Neuronal stem cell (in vitro differentiated cells): ENCODE measurements around the gene DTNBP1.

Experiments
- DNase-seq: peaks from one replicate; pipeline ENCODE4 v3.0.0-alpha.2; 2013; ENCODE audit warnings: low spot score
- H2AFZ ChIP-seq: one replicate; pipeline ENCODE4 v1.6.1; 2013; ENCODE audit warnings: mild to moderate bottlenecking, low read length, inconsistent platforms
- H2AK5ac ChIP-seq: 2 replicates; pipeline ENCODE4 v1.6.1; 2013; ENCODE audit warnings: low read depth, mild to moderate bottlenecking, inconsistent platforms, low read length, moderate library complexity, mixed read lengths
- H2BK120ac ChIP-seq: 2 replicates; pipeline ENCODE4 v1.6.1; 2013; ENCODE audit warnings: low read depth, mild to moderate bottlenecking, inconsistent platforms, low read length, moderate library complexity, mixed read lengths
- H2BK12ac ChIP-seq: one replicate; pipeline ENCODE4 v1.6.1; 2013; ENCODE audit warnings: low read length, inconsistent platforms
- H2BK15ac ChIP-seq: 2 replicates; pipeline ENCODE4 v1.6.1; 2013; ENCODE audit warnings: mild to moderate bottlenecking, low read length, inconsistent platforms, mixed read lengths
- H2BK5ac ChIP-seq: one replicate; pipeline ENCODE4 v1.6.1; 2013; ENCODE audit warnings: inconsistent platforms, mild to moderate bottlenecking, low read length, moderate library complexity
- H3K14ac ChIP-seq: one replicate; pipeline ENCODE4 v1.6.1; 2013; ENCODE audit warnings: low read length, inconsistent platforms
- H3K18ac ChIP-seq: 2 replicates; pipeline ENCODE4 v1.6.1; 2013; ENCODE audit warnings: low read length, inconsistent platforms
- H3K23ac ChIP-seq: 2 replicates; pipeline ENCODE4 v1.6.1; 2013; ENCODE audit warnings: low read depth, mild to moderate bottlenecking, mixed read lengths, low read length, inconsistent platforms; ENCODE audit not compliant: poor library complexity
- H3K27ac ChIP-seq: replicated peaks from 3 replicates; pipeline ENCODE4 v1.5.1; 2013; ENCODE audit warnings: low read length, inconsistent platforms
- H3K27me3 ChIP-seq, 3 experiments: 2 replicates each; pipeline ENCODE4 v1.6.1; 2013; ENCODE audit warnings: low read length in 3 of 3, mild to moderate bottlenecking in 2 of 3, inconsistent platforms in 1 of 3, low read depth in 1 of 3, mixed read lengths in 1 of 3, moderate library complexity in 1 of 3; ENCODE audit not compliant: control insufficient read depth in 3 of 3, insufficient read depth in 3 of 3
- H3K36me3 ChIP-seq, 2 donors: replicated peaks in 1 of 2; 2 replicates each; pipeline ENCODE4 v1.6.1; 2013; ENCODE audit warnings: low read length in 2 of 2; ENCODE audit not compliant: control insufficient read depth in 2 of 2, insufficient read depth in 2 of 2
- H3K4ac ChIP-seq: 2 replicates; pipeline ENCODE4 v1.6.1; 2013; ENCODE audit warnings: inconsistent platforms, mild to moderate bottlenecking, low read length, moderate library complexity
- H3K4me1 ChIP-seq, 2 donors: 1 replicate in 1 of 2; 2 replicates in 1 of 2; pipeline ENCODE4 v1.6.1; 2013; ENCODE audit warnings: low read length in 2 of 2, low read depth in 1 of 2; ENCODE audit not compliant: control insufficient read depth in 2 of 2, insufficient read depth in 1 of 2
- H3K4me2 ChIP-seq: one replicate; pipeline ENCODE4 v1.6.1; 2013; ENCODE audit warnings: mild to moderate bottlenecking, low read length, inconsistent platforms; ENCODE audit not compliant: insufficient read depth, poor library complexity, severe bottlenecking
- H3K4me3 ChIP-seq, 2 donors: 2 replicates each; pipeline ENCODE4 v1.5.1; 2013; ENCODE audit warnings: low read length in 2 of 2, mild to moderate bottlenecking in 2 of 2, inconsistent platforms in 1 of 2, moderate library complexity in 1 of 2
- H3K79me1 ChIP-seq: one replicate; pipeline ENCODE4 v1.6.1; 2013; ENCODE audit warnings: low read depth, mild to moderate bottlenecking, inconsistent platforms, low read length, moderate library complexity
- H3K9ac ChIP-seq: one replicate; pipeline ENCODE4 v1.6.1; 2013; ENCODE audit warnings: mild to moderate bottlenecking, low read depth, low read length, inconsistent platforms; ENCODE audit not compliant: poor library complexity
- H3K9me3 ChIP-seq, 2 donors: replicated peaks in 1 of 2; 2 replicates each; pipeline versions ENCODE3 to v1.6.1; 2013; ENCODE audit warnings: low read length in 2 of 2, mild to moderate bottlenecking in 2 of 2, inconsistent platforms in 1 of 2, low read depth in 1 of 2, mixed read lengths in 1 of 2, moderate library complexity in 1 of 2; ENCODE audit not compliant: control insufficient read depth in 2 of 2, insufficient read depth in 1 of 2
- H4K8ac ChIP-seq: one replicate; pipeline ENCODE4 v1.6.1; 2013; ENCODE audit warnings: low read depth, mild to moderate bottlenecking, inconsistent platforms, low read length, moderate library complexity
- H4K91ac ChIP-seq: one replicate; pipeline ENCODE4 v1.6.1; 2013; ENCODE audit warnings: low read length, low read depth, mild to moderate bottlenecking, inconsistent platforms; ENCODE audit not compliant: poor library complexity
- WGBS, 2 donors: extraction: QIAGEN DNeasy Blood & Tissue Kit; methylation state at CpG; one replicate each; pipeline ENCODE4 v1.1.7; 2013; ENCODE audit warnings: missing lambda C conversion rate in 2 of 2, mixed read lengths in 1 of 2; ENCODE audit not compliant: insufficient read length in 2 of 2, insufficient replicate concordance in 1 of 2; ENCODE audit errors: extremely low coverage in 2 of 2; 5-methylcytosine and 5-hydroxymethylcytosine counted together

Gene DTNBP1

GRCh38 chr6:15502446-15503345, 160.1 kb downstream of the DTNBP1 start:
- H3K27me3 ChIP-seq = no peaks in the 10 kb centered on the region

GRCh38 chr6:15501826-15502445, 160.9 kb downstream of the DTNBP1 start:
- H3K9me3 ChIP-seq = no peaks in the 10 kb centered on the region
- H2AK5ac ChIP-seq = no peak overlapping the region
- no peak overlapping the region for H2BK5ac ChIP-seq
- peaks cover 14% of the 10 kb centered on the region for H3K79me1 ChIP-seq
- no peak overlapping the region for H2BK120ac ChIP-seq
- H3K27me3 ChIP-seq = no peaks in the 10 kb centered on the region
- no peak overlapping the region for H3K14ac ChIP-seq
- WGBS, 2 donors = no CpG with 5 or more reads among the region's 19 CpGs
- no peak for DNase-seq
- no peak overlapping the region for H3K4ac ChIP-seq
- H3K27ac ChIP-seq = no peak overlapping the region
- H4K91ac ChIP-seq = no peak overlapping the region
- no peak overlapping the region for H3K4me3 ChIP-seq
- no peak overlapping the region for H4K8ac ChIP-seq
- H3K4me2 ChIP-seq = no peak overlapping the region
- no peak overlapping the region for H2BK15ac ChIP-seq
- H3K36me3 ChIP-seq = peaks cover 38 to 98% of the 10 kb centered on the region in 2 donors
- no peak overlapping the region for H3K18ac ChIP-seq
- no peak overlapping the region for H2BK12ac ChIP-seq
- no peak overlapping the region for H2AFZ ChIP-seq
- no peak overlapping the region for H3K9ac ChIP-seq
- H3K4me1 ChIP-seq = peaks cover 0 to 7% of the 10 kb centered on the region in 2 donors
- no peak overlapping the region for H3K23ac ChIP-seq

More at GRCh38 chr6:15502446-15503345, 160.1 kb downstream of the DTNBP1 start:
- H3K4me3 ChIP-seq = no peak overlapping the region
- no peak overlapping the region for H2BK15ac ChIP-seq
- H3K4me1 ChIP-seq = peaks cover 0 to 7% of the 10 kb centered on the region in 2 donors
- no peak overlapping the region for H3K4ac ChIP-seq
- no peak overlapping the region for H2AK5ac ChIP-seq
- H2AFZ ChIP-seq = no peak overlapping the region
- H3K4me2 ChIP-seq = no peak overlapping the region
- H2BK5ac ChIP-seq = no peak overlapping the region
- H3K9ac ChIP-seq = no peak overlapping the region
- H3K27ac ChIP-seq = no peak overlapping the region
- DNase-seq = no peak
- no peak overlapping the region for H2BK120ac ChIP-seq
- peaks cover 14% of the 10 kb centered on the region for H3K79me1 ChIP-seq
- H3K36me3 ChIP-seq = peaks cover 39 to 100% of the 10 kb centered on the region in 2 donors
- H3K18ac ChIP-seq = no peak overlapping the region
- H3K23ac ChIP-seq = no peak overlapping the region
- no peak overlapping the region for H4K8ac ChIP-seq
- no peak overlapping the region for H4K91ac ChIP-seq
- WGBS, 2 donors = no CpG with 5 or more reads among the region's 20 CpGs
- H3K14ac ChIP-seq = no peak overlapping the region
- no peak overlapping the region for H2BK12ac ChIP-seq
- H3K9me3 ChIP-seq = no peaks in the 10 kb centered on the region

GRCh38 chr6:15500901-15501825, 161.7 kb downstream of the DTNBP1 start:
- WGBS, 2 donors = no CpG with 5 or more reads among the region's 38 CpGs
- Histone ChIP-seq H4K91ac (no peak overlapping the region), H3K18ac (no peak overlapping the region), H3K23ac (no peak overlapping the region), H3K4me1 (peaks cover 0 to 7% of the 10 kb centered on the region in 2 donors), H2BK120ac (no peak overlapping the region), H3K36me3 (peaks cover 37 to 98% of the 10 kb centered on the region in 2 donors), H3K9ac (no peak overlapping the region), H2BK5ac (no peak overlapping the region), H3K9me3 (no peaks in the 10 kb centered on the region), H3K4me2 (no peak overlapping the region), H3K27ac (no peak overlapping the region), H3K4ac (no peak overlapping the region), H2AFZ (no peak overlapping the region), H2BK12ac (no peak overlapping the region), H2AK5ac (no peak overlapping the region), H3K14ac (no peak overlapping the region), H3K4me3 (no peak overlapping the region), H3K79me1 (peaks cover 7% of the 10 kb centered on the region), H2BK15ac (no peak overlapping the region), H4K8ac (no peak overlapping the region), H3K27me3 (no peaks in the 10 kb centered on the region)
- no peak for DNase-seq
